Adrenal gland (tissue), 12 donors: ENCODE data around the gene ZNF844. TPM values are rescaled to one million over a fixed set of nuclear protein-coding genes. Genes with fewer than 3 reads are reported as not detected.
"Not testable (repeated sequence)": the region's sequence is repeated elsewhere in the genome, so short reads cannot be mapped to it uniquely, and the experiment has no call there.

Source experiments
- DNase-seq, 7 donors: peaks; one replicate each; pipeline ENCODE4 v3.0.0-alpha.2; 2019 to 2020
- H3K27ac ChIP-seq, 5 donors: fragments of 200-600 bp; sonication (generic) in 4 of 5; 1 replicate in 3 of 5; 2 replicates in 2 of 5; pipeline versions ENCODE4 v1.5.1 to v1.8.0; 2016 to 2020; ENCODE audit warnings: mild to moderate bottlenecking in 1 of 5
- H3K27me3 ChIP-seq: fragments of 200-600 bp; 2 replicates; pipeline ENCODE4 v1.8.0; 2021
- H3K36me3 ChIP-seq, 2 donors: fragments of 200-600 bp; replicated peaks in 1 of 2; 1 replicate in 1 of 2; 2 replicates in 1 of 2; pipeline versions ENCODE4 v1.5.1 to v1.8.0; 2018 to 2022
- H3K4me1 ChIP-seq, 2 donors: fragments of 200-600 bp; replicated peaks in 1 of 2; 1 replicate in 1 of 2; 2 replicates in 1 of 2; pipeline versions ENCODE4 v1.5.1 to v1.8.0; 2018 to 2021
- H3K4me3 ChIP-seq, 4 donors: fragments of 200-600 bp; sonication (generic) in 3 of 4; one replicate each; pipeline ENCODE4 v1.5.1; 2016 to 2018
- H3K9me3 ChIP-seq, 3 donors: fragments of 200-600 bp; sonication (generic) in 1 of 3; replicated peaks in 1 of 3; 1 replicate in 2 of 3; 2 replicates in 1 of 3; pipeline versions ENCODE4 v1.5.1 to v1.8.0; 2016 to 2021
- POLR2A ChIP-seq, 2 donors: fragments of 450-650 bp; IDR thresholded peaks; one replicate each; pipeline ENCODE4 v1.6.1; 2017; ENCODE audit warnings: antibody characterized with exemption in 2 of 2, mild to moderate bottlenecking in 2 of 2, moderate library complexity in 1 of 2
- WGBS, 4 donors: extraction: QIAGEN DNeasy Blood & Tissue Kit in 2 of 4; methylation state at CpG; one replicate each; pipeline versions ENCODE4 v1.1.5 to v1.1.7; 2013 to 2017; 5-methylcytosine and 5-hydroxymethylcytosine counted together
- intact Hi-C, 2 donors: fragments of 100-400 bp; cut with DNase I; formaldehyde crosslinking; loops; one replicate each; pipeline versions ENCODE4 v1.14.1 to v1.15.0; 2022 to 2023
- polyA plus RNA-seq, 3 donors: library from polyadenylated mRNA; stranded (reverse); fragments of 200-250 nt in 2 of 3; fragments of 350-450 nt in 1 of 3; fragmentation: Illumina TruSeq in 1 of 3; extraction: RNeasy Lipid Tissue Mini Kit (QIAGEN cat#74804) in 1 of 3; gene quantifications; one replicate each; pipeline ENCODE4 v1.2.3, GENCODE V29; 2013 to 2014
- total RNA-seq, 9 donors: library from RNA; depleted of rRNA in 4 of 9; stranded (reverse); fragments of >200 nt in 4 of 9; fragments of 120-200 nt in 1 of 9; fragmentation: NEBNext Ultra II Directional in 1 of 9; extraction: Animal tissue kit (Norgen Biotek cat#: 25700) in 1 of 9; gene quantifications; one replicate each; pipeline versions ENCODE4 v1.1.0 to v1.2.4, GENCODE V29; 2013 to 2023
- TF ChIP-seq, protein P1 (sequence below), 6 experiments: fragments of 450-650 bp in 4 of 6; fragments of 200-600 bp in 2 of 6; sonication (generic) in 1 of 6; IDR thresholded peaks; 1 replicate in 5 of 6; 2 replicates in 1 of 6; pipeline versions ENCODE4 v1.5.1 to v1.8.0; 2016 to 2021; ENCODE audit warnings: antibody characterized with exemption in 6 of 6, mild to moderate bottlenecking in 2 of 6, moderate library complexity in 1 of 6
- donor health status: healthy with polysubstance abuse.
- donor health status: Bipolar disorder and iron deficiency.
- donor health status: DM: yes; HTN: yes; CAD: no.
- donor health status: DM: no; HTN: no; CAD: no.
- donor health status: DM: no; HTN: no; CAD: no.
- donor health status: DM: yes; HTN: yes; CAD: no.

The ZNF844 gene
- total and polyA plus RNA-seq, 12 donors = 1.2 to 14.4 (median 8.7) TPM

DNA sequence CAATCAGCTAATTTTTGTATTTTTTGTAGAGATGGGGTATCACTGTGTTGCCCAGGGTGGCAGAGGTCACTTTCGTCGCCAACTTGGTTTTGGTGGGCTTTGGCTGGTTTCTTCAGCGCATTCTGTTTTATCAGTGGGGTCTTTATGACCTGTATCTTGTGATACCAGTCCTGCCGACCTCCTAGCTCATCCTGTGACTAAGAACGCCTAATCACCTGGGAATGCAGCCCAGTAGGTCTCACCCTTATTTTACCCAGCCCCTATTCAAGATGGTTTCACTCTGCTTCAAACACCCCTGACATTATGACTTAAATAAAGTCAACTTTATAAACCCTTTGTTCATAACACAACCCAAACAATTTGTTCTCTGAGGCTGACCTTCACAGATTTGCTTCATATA, 8.7 kb upstream of the ZNF844 start:
- Histone ChIP-seq H3K36me3 (no peaks in the 10 kb centered on the region), H3K27ac (no peak overlapping the region), H3K9me3 (no peaks in the 10 kb centered on the region), H3K4me1 (peaks cover 0 to 20% of the 10 kb centered on the region in 2 donors), H3K27me3 (no peaks in the 10 kb centered on the region), H3K4me3 (no peak overlapping the region)
- WGBS, 4 donors = 66 to 83% (median 77%) methylated on average over 5 of the region's 5 CpGs
- intact Hi-C loops = no loop called here
- no peak for TF ChIP-seq POLR2A (IDR thresholded peaks at IDR 0.05)
- TF ChIP-seq, protein P1, sequence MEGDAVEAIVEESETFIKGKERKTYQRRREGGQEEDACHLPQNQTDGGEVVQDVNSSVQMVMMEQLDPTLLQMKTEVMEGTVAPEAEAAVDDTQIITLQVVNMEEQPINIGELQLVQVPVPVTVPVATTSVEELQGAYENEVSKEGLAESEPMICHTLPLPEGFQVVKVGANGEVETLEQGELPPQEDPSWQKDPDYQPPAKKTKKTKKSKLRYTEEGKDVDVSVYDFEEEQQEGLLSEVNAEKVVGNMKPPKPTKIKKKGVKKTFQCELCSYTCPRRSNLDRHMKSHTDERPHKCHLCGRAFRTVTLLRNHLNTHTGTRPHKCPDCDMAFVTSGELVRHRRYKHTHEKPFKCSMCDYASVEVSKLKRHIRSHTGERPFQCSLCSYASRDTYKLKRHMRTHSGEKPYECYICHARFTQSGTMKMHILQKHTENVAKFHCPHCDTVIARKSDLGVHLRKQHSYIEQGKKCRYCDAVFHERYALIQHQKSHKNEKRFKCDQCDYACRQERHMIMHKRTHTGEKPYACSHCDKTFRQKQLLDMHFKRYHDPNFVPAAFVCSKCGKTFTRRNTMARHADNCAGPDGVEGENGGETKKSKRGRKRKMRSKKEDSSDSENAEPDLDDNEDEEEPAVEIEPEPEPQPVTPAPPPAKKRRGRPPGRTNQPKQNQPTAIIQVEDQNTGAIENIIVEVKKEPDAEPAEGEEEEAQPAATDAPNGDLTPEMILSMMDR (IDR thresholded peaks at IDR 0.05) = no peak
- no peak for DNase-seq

DNA sequence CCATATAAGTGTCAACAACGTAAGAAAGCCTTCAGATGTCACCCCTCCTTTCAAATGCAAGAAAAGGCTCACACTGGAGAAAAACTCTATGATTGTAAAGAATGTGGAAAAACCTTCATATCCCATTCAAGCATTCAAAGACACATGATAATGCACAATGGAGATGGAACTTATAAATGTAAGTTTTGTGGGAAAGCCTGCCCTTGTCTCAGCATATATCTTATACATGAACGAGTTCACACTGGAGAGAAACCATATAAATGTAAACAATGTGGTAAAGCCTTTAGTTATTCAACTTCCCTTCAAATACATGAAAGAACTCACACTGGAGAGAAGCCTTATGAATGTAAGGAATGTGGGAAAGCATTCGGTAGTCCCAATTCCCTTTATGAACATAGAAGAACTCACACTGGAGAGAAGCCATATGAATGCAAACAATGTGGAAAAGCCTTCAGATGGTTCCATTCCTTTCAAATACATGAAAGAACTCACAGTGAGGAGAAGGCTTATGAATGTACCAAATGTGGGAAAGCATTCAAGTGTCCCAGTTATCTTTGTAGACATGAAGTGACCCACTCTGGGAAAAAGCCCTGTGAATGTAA, 11.1 kb downstream of the ZNF844 start:
- H3K4me3 ChIP-seq = peak overlapping the region in 1 of 4 donors; percentile 25
- H3K27me3 ChIP-seq = no peaks in the 10 kb centered on the region
- intact Hi-C loops = no loop called here
- H3K27ac ChIP-seq = no peak overlapping the region
- DNase-seq = no peak
- H3K9me3 ChIP-seq = peaks cover 21 to 95% (median 42%) of the 10 kb centered on the region in 3 donors
- H3K36me3 ChIP-seq = peaks cover 0 to 24% of the 10 kb centered on the region in 2 donors
- no peaks in the 10 kb centered on the region for H3K4me1 ChIP-seq
- WGBS, 4 donors = 91 to 97% (median 93%) methylated on average over 3 of the region's 3 CpGs
- no peak for TF ChIP-seq POLR2A (IDR thresholded peaks at IDR 0.05)

DNA sequence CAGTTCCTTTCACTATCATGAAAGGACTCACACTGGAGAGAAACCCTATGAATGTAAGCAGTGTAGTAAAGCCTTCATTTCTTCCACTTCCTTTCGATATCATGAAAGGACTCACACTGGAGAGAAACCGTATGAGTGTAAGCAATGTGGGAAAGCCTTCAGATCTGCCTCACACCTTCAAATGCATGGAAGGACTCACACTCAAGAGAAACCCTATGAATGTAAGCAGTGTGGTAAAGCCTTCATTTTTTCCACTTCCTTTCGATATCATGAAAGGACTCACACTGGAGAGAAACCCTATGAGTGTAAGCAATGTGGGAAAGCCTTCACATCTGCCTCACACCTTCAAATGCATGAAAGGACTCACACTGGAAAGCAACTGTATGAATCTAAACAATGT, 11.8 kb downstream of the ZNF844 start:
- DNase-seq, H3K27me3 ChIP-seq, H3K27ac ChIP-seq, intact Hi-C loops, H3K4me1 ChIP-seq: not testable (repeated sequence)
- WGBS, 4 donors = 88 to 99% (median 97%) methylated on average over 3 of the region's 3 CpGs
- peaks cover 0 to 24% of the 10 kb centered on the region in 2 donors for H3K36me3 ChIP-seq
- H3K9me3 ChIP-seq = peaks cover 21 to 97% (median 42%) of the 10 kb centered on the region in 3 donors
- peak overlapping the region in 1 of 4 donors; percentile 27 for H3K4me3 ChIP-seq

DNA sequence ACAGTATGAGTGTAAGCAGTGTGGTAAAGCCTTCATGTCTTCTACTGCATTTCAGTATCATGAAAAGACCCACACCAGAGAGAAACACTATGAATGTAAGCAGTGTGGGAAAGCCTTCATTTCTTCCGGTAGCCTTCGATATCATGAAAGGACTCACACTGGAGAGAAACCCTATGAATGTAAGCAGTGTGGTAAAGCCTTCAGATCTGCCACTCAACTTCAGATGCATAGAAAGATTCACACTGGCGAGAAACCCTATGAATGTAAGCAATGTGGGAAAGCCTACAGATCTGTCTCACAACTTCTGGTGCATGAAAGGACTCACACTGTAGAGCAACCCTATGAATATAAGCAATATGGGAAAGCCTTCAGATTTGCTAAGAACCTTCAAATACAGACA, 12.8 kb downstream of the ZNF844 start:
- Histone ChIP-seq H3K4me1 (no peaks in the 10 kb centered on the region), H3K9me3 (peaks cover 21 to 93% (median 38%) of the 10 kb centered on the region in 3 donors), H3K4me3 (no peak overlapping the region), H3K36me3 (peaks cover 0 to 24% of the 10 kb centered on the region in 2 donors), H3K27ac (no peak overlapping the region), H3K27me3 (no peaks in the 10 kb centered on the region)
- no peak for DNase-seq
- WGBS, 4 donors = 79 to 100% (median 89%) methylated on average over 3 of the region's 3 CpGs
- intact Hi-C loops = no loop called here
- TF ChIP-seq, protein P1 (IDR thresholded peaks at IDR 0.05) = no peak
- TF ChIP-seq POLR2A (IDR thresholded peaks at IDR 0.05) = no peak

DNA sequence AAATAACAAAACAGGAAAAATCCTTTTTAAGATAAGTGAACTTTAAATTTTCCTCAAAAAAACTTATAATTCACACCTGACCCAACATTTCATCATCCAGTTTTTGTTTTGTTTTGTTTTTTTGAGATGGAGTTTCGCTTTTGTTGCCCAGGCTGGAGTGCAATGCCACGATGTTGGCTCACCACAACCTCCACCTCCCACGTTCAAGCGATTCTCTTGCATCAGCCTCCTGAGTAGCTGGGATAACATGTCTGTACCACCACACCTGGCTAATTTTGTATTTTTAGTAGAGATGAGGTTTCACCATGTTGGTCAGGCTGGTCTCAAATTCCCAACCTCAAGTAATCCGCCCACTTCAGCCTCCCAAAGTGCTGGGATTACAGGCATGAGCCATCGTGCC, 18.8 kb downstream of the ZNF844 start:
- DNase-seq, intact Hi-C loops, H3K4me3 ChIP-seq, H3K27me3 ChIP-seq, H3K4me1 ChIP-seq, H3K36me3 ChIP-seq, H3K27ac ChIP-seq: not testable (repeated sequence)
- WGBS, 4 donors = 94 to 96% (median 95%) methylated on average over 6 of the region's 6 CpGs
- H3K9me3 ChIP-seq = peaks cover 0 to 35% (median 7%) of the 10 kb centered on the region in 3 donors
